HK-2 (cell line): ENCODE measurements around the gene ZIM2.

Experiments used
- DNase-seq: peaks from one replicate; pipeline ENCODE4 v3.0.0-alpha.2; 2018; ENCODE audit not compliant: unreplicated experiment

ZIM2 gene

GRCh38 chr19:56808717-56809392, 31.7 kb downstream of the ZIM2 start:
- DNase-seq = no peak

GRCh38 chr19:56806639-56807038, 33.9 kb downstream of the ZIM2 start:
- DNase-seq = no peak

- no peak for DNase-seq
These were observed 62.2 kb downstream of the ZIM2 start for GRCh38 chr19:56778351-56778750.

DNA sequence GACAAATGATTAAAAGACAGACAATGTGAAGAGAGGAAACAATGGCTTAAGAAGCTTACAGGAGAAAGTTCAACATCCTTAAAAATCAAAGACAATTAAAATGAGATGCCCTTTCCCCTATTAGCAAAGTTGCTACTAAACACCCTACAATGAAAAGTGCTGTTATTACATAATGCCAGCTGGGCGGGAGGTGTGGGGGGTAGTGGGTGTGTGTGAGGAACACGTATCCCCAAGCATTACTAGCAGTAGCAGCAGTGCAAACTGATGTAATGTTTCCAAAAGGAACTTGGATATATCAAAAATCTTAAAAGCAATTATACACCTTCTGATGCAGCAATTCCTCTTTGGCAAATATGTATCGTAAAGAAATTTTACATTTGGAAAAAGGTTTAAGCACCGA, 70.9 kb downstream of the ZIM2 start:
- no peak for DNase-seq

DNA sequence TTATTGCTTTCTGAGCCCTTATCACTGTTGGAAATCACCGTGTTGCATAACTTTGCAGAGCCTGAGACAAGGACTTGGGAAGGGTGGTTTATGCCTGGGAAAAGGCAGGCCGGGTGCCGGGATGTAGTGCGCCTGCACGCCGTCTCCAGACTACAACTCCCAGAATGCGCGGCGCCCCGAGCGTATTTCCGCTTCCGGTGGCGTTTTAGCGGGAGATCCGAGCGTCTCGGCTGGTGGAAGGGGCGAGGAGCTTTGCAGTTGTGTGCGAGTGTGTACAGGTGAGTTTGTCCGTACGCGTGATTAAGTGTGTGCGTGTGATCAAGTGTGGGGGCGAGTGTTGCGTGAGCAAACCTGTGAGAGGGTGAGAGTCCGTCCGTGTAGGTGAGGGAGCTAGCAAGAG, 75.4 kb downstream of the ZIM2 start:
- peak; percentile 82 for DNase-seq

- DNase-seq = no peak
These were observed 76.3 kb downstream of the ZIM2 start for GRCh38 chr19:56764196-56764695.

DNA sequence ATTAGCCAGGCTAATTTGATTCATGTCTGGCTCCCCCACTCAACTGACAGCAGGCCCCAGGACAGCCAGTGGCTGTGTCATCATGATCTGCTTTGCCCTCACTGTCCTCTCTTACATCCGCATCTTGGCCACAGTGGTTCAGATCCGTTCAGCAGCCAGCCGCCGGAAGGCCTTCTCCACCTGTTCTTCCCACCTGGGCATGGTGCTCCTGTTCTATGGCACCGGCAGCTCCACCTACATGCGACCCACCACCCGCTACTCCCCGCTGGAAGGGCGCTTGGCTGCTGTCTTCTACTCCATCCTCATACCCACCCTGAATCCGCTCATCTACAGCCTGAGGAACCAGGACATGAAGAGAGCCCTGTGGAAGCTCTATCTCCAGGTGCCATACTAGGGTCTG, 79.7 kb downstream of the ZIM2 start:
- DNase-seq = no peak

- DNase-seq = no peak
These were observed 81.0 kb downstream of the ZIM2 start for GRCh38 chr19:56759531-56759930.

GRCh38 chr19:56751078-56751489, 89.4 kb downstream of the ZIM2 start:
- no peak for DNase-seq

- no peak for DNase-seq
These were observed 89.9 kb downstream of the ZIM2 start for GRCh38 chr19:56750658-56751057.

DNA sequence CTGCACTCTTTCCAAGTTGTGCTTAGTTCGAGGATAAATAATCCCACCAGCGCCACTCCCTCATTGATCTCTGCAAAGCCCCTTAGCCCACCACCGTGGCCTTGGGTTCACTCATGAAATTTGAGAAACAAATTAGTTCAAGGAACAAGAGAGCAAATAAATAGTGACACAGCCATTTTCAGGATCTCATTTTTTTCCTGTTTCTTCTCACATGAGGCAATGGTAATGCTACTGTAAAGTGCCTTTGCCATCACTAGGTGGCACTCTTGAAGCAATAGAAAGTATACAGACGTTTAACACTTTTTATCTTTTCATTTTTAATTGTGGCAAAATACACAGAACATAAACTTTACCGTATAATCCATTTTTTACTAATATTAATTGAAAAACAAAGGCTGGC, 92.1 kb downstream of the ZIM2 start:
- no peak for DNase-seq

- no peak for DNase-seq
These were observed 94.2 kb downstream of the ZIM2 start for GRCh38 chr19:56746367-56746766.

- no peak for DNase-seq
These were observed 100.0 kb downstream of the ZIM2 start for GRCh38 chr19:56740501-56740900.

- no peak for DNase-seq
These were observed 104.0 kb downstream of the ZIM2 start for GRCh38 chr19:56736571-56736970.

DNA sequence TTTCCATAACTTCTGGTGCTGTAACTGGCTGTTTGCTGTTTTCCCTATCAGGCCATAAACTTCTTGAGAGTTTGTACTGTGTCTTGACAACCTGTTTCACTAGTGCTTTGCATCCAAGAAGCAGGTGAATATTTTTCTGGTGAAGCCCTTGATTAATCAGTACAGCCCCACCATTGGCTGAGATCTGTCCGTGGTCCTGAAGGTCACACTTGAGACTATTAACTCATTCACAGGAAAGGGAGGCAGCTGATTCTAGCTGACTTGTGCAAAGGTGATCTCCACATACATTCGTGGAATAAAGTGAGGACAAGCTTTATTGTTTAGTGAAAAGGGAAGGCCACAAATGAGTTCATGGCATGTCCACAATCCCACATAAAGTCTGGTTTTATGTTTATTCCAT, 107.5 kb downstream of the ZIM2 start:
- peak; percentile 25 for DNase-seq

GRCh38 chr19:56727677-56728076, 112.8 kb downstream of the ZIM2 start:
- no peak for DNase-seq

GRCh38 chr19:56725829-56726424, 114.6 kb downstream of the ZIM2 start:
- no peak for DNase-seq
